ENCODE results near the gene CENPU.

The CENPU gene

DNA sequence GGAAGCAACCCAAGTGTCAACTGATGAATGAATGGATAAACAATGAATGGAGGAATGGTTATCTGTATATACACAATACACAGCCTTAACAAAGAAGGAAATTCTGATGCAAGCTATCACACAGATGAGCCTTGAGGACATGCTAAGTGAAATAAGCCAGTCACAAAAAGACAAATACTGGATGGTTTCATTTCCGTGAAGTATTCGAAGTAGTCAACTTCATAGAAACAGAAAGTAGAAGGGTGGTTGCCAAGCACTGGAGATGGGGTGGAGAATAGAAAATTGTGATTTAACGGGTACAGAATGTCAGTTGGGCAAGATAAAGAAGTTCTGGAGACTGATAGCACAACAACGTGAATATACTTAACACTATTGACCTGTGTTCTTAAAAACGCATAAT, 28.2 kb downstream of the CENPU start:
- DNase-seq = no peak

DNA sequence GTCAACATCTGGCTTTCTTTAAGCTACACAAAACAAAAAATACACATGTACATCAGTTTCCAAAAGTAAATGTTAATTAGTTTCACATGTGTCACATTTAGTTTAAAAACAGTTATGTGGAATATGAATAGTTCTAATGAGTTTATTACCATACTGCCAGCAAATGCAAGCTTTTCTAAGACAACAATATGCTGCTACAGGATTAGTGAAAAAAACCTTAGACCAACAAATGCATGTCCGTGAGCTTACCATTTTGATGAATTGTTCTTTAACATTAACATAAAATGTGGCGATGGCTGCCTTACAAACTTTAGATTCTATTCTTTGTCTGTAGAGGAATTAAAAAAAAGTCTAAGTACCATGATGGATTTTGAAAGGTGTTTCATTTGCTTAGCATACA, 31.8 kb downstream of the CENPU start:
- no peak for DNase-seq

- DNase-seq = no peak
Observed at GRCh38 chr4:184699941-184700340, 34.0 kb downstream of the CENPU start.

DNA sequence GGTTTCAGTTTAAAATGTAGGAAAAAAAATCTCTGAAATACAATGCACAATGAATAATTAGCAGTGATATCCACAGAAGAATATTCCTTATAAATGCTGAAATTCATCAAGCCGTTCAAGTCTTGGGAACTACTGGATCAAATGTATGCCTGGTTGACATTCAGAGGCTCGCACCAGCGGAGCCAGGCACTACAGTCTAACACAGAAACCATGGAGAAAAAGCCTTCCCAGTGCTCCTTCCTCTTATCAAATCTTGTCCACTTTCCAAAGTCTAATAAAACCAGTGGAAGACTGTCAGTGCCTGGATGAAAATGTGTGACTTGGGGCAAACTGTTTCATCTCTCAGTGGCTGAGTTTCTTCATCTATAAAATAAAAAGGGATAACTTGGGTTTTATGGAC, 35.9 kb downstream of the CENPU start:
- no peak for DNase-seq

DNA sequence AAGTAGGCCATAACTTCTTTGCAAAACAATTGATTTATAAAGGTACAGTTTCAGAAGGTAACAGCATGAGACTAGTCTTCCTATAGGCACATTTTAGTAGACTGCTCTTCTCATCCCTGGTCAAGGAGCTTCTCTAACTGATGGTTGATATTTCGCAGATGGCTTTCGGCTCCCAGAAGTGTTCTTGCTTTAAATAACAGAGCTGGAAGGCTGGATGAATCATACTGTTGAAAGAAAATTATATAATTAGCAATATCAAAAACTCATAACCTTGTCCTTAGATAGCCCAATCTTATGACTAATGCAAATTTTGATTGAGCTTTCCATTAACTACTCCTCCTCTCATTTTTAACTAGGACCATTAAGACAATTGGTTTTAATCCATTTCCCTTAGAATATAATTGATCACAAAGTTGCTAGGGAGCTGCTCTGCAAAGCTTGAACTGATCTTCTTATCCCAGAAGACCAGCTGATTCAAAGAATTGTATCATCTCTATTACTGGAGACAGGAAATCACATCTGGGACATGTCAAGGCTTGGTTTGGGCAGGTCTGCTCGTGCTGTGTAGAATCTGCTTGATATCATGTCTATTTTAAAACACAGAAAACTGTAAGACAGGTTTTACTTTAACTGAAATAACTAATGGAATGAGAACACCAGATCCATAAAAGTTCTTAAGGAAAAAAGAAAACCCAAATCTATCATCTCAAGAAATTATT, 38.6 kb downstream of the CENPU start:
- no peak for DNase-seq

DNA sequence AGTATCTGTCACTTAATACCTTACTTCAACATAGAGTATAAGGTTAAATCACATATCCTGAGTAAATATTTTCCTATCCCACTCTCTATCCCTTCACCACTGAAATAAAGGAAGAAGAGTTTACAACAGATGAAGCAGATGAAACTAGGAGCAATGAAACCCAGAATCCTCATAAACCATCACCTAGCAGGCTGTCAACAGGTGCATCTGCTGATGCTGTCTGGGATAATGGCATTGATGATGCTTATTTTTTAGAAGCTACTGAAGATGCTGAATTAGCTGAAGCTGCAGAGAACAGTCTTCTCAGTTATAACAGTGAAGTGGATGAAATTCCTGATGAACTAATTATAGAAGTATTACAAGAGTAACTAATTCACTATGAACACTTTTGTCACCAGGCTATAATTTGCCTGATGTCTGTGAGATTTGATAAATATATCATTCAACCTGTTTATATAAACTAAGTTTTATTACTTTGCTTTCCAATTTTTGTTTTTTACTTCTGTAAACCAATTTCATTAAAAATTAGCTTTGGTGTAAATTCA, 39.4 kb downstream of the CENPU start:
- no peak for DNase-seq

- DNase-seq = no peak
Observed at GRCh38 chr4:184693056-184693455, 40.8 kb downstream of the CENPU start.

- DNase-seq = no peak
Observed at GRCh38 chr4:184689681-184690080, 44.2 kb downstream of the CENPU start.

DNA sequence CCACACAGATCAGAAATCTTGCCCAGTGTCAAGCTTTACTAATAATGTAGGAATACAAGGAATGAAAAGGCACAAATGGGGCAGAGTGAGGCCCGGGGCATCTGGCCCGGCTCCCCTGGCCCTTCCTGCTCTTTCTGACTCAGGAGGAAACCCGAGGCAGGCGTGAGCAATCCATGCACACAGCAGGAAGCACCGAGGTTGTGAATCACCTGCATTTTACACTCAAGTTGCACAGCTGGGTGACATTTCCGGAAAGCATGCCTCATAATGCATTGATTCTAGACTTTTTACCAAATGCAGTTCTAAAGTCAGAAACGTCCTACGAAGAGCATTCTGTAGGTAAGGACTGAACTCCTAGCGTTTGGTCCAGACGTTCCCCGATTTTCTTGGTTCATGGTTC, 45.4 kb downstream of the CENPU start:
- DNase-seq = no peak

- DNase-seq = no peak
Observed at GRCh38 chr4:184688005-184688404, 45.9 kb downstream of the CENPU start.

DNA sequence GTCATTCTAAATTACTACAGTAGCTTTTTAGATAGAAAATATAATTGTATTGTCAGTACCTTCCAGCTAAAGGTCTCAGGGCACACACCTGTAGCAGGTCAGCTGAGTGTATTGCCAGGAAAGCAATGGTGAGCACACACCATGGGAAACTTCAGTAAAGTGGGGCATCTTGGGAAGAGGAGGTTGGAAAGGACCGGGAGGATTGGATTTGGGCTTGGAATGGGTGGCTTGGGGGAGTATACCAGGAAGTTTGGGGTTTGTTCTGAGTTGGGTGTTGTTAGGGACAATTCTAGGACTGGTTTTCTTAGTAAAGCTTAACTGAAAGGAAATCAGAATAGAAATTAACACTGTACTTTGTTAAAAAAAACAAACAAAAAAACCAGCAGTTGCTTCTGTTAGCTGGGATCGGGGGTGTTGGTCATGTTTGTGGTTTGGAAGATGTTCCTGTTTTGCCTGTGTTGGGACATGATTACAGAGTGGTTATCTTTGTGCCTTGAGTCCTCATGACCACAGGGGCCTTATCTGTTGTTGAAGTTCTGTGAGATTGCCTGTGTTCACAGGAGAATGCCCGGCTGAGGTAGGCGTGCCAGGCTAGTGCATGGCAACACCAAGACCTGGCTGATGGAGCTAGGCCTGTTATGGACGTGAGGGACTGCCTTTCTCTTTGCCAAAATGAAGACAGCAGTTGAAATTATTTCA, 49.3 kb downstream of the CENPU start:
- DNase-seq = no peak

DNA sequence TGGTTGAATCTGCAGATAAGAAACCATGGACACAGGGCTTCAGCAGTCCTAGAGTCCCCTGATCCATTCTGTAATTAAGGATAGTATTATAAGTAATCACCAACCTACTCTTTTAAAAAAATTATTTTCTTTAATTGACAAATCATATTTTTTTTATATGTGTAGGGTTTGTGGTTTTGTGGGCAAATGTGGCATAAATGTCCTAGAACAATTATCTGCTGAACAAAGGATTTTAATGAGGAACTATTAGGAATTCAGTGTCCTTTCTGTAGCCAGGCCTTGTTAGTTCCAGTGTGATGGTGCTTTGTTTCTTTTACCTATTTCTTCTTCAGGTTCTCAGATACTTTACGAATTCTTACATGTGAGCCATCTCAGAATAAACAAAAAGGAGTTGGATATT, 52.0 kb downstream of the CENPU start:
- no peak for DNase-seq

GRCh38 chr4:184680698-184681097, 53.2 kb downstream of the CENPU start:
- DNase-seq = no peak

DNA sequence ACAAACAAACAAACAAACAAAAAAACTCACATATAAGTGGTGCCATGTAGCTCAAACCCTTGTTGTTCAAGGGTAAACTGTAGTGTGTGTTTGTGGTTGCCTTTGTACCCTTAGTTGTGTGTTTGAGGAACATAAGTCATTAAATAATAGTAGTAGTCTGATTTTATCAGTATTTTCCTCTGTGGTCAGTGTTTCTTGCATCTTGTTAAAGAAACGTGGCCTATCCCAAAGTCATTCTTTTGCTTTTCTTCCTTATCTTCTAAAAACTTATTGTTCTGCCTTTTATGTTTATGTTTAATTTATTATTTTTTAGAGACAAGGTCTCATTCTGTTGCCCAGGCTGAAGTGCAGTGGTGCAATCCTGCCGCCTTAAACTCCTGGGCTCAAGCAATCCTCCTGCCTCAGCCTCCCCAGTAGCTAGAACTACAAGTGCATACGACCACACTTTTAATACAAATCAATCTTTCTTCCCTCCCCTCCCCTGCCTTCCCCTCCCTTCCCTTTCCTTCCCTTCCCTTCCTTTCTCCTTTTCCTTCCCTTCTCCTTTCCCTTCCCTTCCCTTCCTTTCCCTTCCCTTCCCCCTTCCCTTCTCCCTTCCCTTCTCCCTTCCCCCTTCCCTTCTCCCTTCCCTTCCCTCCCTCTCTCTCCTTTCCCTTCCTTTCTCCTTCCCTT, 57.9 kb downstream of the CENPU start:
- DNase-seq = no peak

- no peak for DNase-seq
Observed at GRCh38 chr4:184675018-184675417, 58.9 kb downstream of the CENPU start.

GRCh38 chr4:184674011-184674410, 59.9 kb downstream of the CENPU start:
- no peak for DNase-seq

DNA sequence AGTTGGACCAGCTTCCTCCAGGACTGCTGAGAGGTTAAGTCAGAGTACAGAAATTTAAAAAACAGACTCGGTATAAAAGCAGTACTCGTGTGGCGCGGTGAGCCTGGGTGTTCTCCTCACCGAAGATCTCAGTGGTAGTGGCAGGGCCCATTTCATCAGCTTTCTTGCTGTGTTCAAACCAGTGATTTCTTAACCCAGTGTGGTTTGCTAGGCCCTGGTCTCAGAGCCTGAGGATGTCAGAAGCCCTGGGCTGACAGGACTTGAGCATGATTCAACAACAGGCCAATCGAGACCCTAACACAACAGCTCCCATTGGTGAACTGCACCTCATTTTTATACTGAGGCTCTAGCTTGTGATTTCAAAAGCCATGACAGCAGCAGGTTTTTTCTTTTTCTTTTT, 61.2 kb downstream of the CENPU start:
- DNase-seq = no peak

DNA sequence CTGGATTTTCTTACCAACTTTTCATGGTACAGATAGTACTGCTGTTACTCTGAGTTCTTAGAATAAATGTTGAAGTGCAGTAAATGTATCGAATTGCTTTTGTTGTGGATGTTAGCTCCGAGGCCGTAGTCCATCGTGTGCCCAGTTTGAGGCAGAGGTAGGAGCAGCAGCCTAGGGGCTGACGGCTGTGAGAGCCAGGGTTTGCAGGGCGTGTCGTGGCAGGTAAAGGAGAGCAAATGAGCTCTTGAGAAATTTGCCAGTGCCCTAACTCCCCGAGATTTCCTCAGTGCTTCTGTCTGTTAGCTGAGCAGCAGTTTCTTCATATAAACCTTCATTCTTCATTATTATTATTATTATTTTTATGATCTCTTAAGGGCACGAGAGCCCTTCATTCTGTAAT, 62.8 kb downstream of the CENPU start:
- no peak for DNase-seq

- DNase-seq = no peak
Observed at GRCh38 chr4:184669251-184669650, 64.6 kb downstream of the CENPU start.

GRCh38 chr4:184668511-184669114, 65.3 kb downstream of the CENPU start:
- no peak for DNase-seq

- DNase-seq = no peak
Observed at GRCh38 chr4:184668096-184668495, 65.8 kb downstream of the CENPU start.

- no peak for DNase-seq
Observed at GRCh38 chr4:184666670-184667069, 67.2 kb downstream of the CENPU start.

GRCh38 chr4:184664445-184665210, 69.3 kb downstream of the CENPU start:
- no peak for DNase-seq

Data from NCI-H345 (cell line).